T-helper 2 cell (primary cell): ENCODE measurements around the gene SEPTIN8.

Source experiments
- DNase-seq, 5 experiments: peaks; one replicate each; pipeline versions ENCODE4 v3.0.0 to v3.0.0-alpha.2; 2012 to 2022
- total RNA-seq, 2 donors: gene quantifications; one replicate each; lab custom pipeline; 2026; lab: John Stamatoyannopoulos, UW

SEPTIN8 gene
- 15.3 to 18.6 reads per million in 2 donors for total RNA-seq

- DNase-seq: peak; percentile 11 to 45 (median 30)
Measured at GRCh38 chr5:132777209-132778069, at the start of gene SEPTIN8. Gene SEPTIN8 (minus strand): TSS chr5:132777239. CDS start chr5:132777137, 102 bp downstream.

- no peak for DNase-seq
Measured at GRCh38 chr5:132826424-132827082, 49.5 kb upstream of the SEPTIN8 start.

GRCh38 chr5:132825834-132826391 lies 48.9 kb upstream of the SEPTIN8 start:
- peak in 1 of 5 experiments; percentile 52 for DNase-seq

- DNase-seq: no peak
Measured at GRCh38 chr5:132825033-132825833, 48.2 kb upstream of the SEPTIN8 start.

- no peak for DNase-seq
Measured at GRCh38 chr5:132824426-132824825, 47.4 kb upstream of the SEPTIN8 start.

GRCh38 chr5:132823481-132824050 lies 46.5 kb upstream of the SEPTIN8 start:
- DNase-seq: no peak

GRCh38 chr5:132822650-132823480 lies 45.8 kb upstream of the SEPTIN8 start:
- DNase-seq: no peak

- DNase-seq: no peak
Measured at GRCh38 chr5:132821791-132822190, 44.8 kb upstream of the SEPTIN8 start.

- DNase-seq: no peak
Measured at GRCh38 chr5:132821350-132821749, 44.3 kb upstream of the SEPTIN8 start.

GRCh38 chr5:132820162-132820754 lies 43.2 kb upstream of the SEPTIN8 start:
- DNase-seq: peak; percentile 59 to 87 (median 81)

- no peak for DNase-seq
Measured at GRCh38 chr5:132819468-132819867, 42.4 kb upstream of the SEPTIN8 start.

- no peak for DNase-seq
Measured at GRCh38 chr5:132817011-132817410, 40.0 kb upstream of the SEPTIN8 start.

GRCh38 chr5:132816554-132816953 lies 39.5 kb upstream of the SEPTIN8 start:
- DNase-seq: no peak

- no peak for DNase-seq
Measured at GRCh38 chr5:132816083-132816482, 39.0 kb upstream of the SEPTIN8 start.

- DNase-seq: no peak
Measured at GRCh38 chr5:132815454-132815853, 38.4 kb upstream of the SEPTIN8 start.

- DNase-seq: no peak
Measured at GRCh38 chr5:132814503-132815294, 37.7 kb upstream of the SEPTIN8 start.

- DNase-seq: peak in 2 of 5 experiments; percentile 32 to 52
Measured at GRCh38 chr5:132813599-132814502, 36.8 kb upstream of the SEPTIN8 start.

- DNase-seq: no peak
Measured at GRCh38 chr5:132812781-132813598, 36.0 kb upstream of the SEPTIN8 start, which contains the start of gene SOWAHA. Gene SOWAHA (plus strand): TSS chr5:132813302. CDS start chr5:132813622, 320 bp downstream.
